Adipocyte (in vitro differentiated cells): Measurements from ENCODE around the gene HABP2.

ENCODE experiments used
- DNase-seq: peaks from one replicate; pipeline ENCODE4 v3.0.0-alpha.2; 2015; ENCODE audit warnings: low read depth
- H3K27me3 ChIP-seq: replicated peaks from 2 replicates; pipeline ENCODE4 v1.7.0; 2013; ENCODE audit warnings: mild to moderate bottlenecking, low read length, moderate library complexity; ENCODE audit not compliant: control insufficient read depth, insufficient read depth
- H3K36me3 ChIP-seq: 2 replicates; pipeline ENCODE4 v1.7.0; 2013; ENCODE audit warnings: low read length, mild to moderate bottlenecking, moderate library complexity; ENCODE audit not compliant: control insufficient read depth, insufficient read depth, severe bottlenecking
- H3K4me1 ChIP-seq: 2 replicates; pipeline ENCODE4 v1.7.0; 2013; ENCODE audit warnings: mild to moderate bottlenecking, low read length, moderate library complexity; ENCODE audit not compliant: control insufficient read depth, insufficient read depth
- H3K4me3 ChIP-seq: 2 replicates; pipeline ENCODE4 v1.7.0; 2013; ENCODE audit warnings: mild to moderate bottlenecking, low read length, moderate library complexity
- H3K9ac ChIP-seq: 2 replicates; pipeline ENCODE4 v1.7.0; 2013; ENCODE audit warnings: mild to moderate bottlenecking, low read length, moderate library complexity
- H3K9me3 ChIP-seq: 2 replicates; pipeline ENCODE4 v1.7.0; 2013; ENCODE audit warnings: mild to moderate bottlenecking, low read length, moderate library complexity; ENCODE audit not compliant: control insufficient read depth

The HABP2 gene

DNA sequence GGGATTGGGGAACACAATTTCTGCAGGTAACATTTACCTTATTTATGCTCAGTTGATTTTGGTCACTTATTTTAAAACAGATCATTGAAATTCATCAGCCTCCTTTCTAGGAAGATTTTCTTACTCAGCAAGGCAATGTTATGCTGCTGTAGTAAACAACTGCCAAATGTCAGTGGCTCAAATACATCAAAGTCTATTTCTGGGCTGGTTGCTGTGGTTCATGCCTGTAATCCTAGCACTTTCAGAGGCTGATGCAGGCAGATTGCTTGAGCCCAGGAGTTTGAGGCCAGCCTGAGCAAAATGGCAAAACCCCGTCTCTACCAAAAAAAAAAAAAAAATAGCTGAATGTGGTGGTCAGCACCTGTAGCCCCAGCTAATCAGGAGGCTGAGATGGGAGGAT, 25.9 kb downstream of the HABP2 start:
- no peak overlapping the region for H3K9ac ChIP-seq
- no peaks in the 10 kb centered on the region for H3K36me3 ChIP-seq
- H3K9me3 ChIP-seq = no peaks in the 10 kb centered on the region
- peaks cover 61% of the 10 kb centered on the region for H3K27me3 ChIP-seq
- no peak for DNase-seq
- no peaks in the 10 kb centered on the region for H3K4me1 ChIP-seq
- no peak overlapping the region for H3K4me3 ChIP-seq

DNA sequence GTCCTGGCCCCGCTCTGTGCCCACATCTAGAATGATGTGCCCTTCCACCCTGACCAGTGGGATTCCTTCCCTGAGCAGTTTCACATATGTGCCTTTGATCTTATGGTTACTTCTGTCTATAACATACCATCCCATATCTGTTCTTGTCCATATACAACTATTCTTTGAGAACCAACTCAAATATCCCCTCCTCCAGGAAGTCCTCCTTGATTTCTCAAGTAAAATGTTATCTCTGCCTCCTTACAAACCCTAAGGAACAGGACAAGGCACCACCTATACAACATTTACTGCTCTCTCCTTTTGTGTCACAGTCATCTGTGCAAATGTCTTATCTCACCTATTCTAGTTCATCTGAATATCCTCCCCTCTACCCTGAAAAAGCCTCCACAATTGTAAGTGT, 28.2 kb downstream of the HABP2 start:
- DNase-seq = no peak
- H3K9me3 ChIP-seq = no peaks in the 10 kb centered on the region
- H3K9ac ChIP-seq = no peak overlapping the region
- H3K36me3 ChIP-seq = no peaks in the 10 kb centered on the region
- H3K4me1 ChIP-seq = no peaks in the 10 kb centered on the region
- H3K27me3 ChIP-seq = peaks cover 59% of the 10 kb centered on the region
- no peak overlapping the region for H3K4me3 ChIP-seq

DNA sequence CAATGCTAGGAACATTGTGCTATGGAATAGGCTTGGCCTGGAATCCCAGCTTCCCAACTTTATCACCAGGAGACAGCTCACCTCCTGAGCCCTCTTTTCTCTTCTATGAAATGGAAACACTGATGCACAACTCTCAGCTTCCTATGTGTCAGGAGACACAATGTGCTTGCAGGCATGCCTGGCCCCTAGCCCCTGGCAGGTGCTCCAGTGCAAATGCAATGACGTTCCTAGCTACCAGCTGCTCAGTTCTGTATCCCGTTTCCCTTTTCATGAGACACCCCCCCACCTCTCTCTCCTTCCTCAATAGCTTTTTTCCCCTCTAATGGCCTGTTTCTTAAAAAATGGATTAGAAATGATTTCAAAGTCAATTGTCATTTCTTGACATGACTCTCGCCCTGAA, 30.7 kb downstream of the HABP2 start:
- no peaks in the 10 kb centered on the region for H3K36me3 ChIP-seq
- H3K4me1 ChIP-seq = no peaks in the 10 kb centered on the region
- H3K9me3 ChIP-seq = no peaks in the 10 kb centered on the region
- H3K27me3 ChIP-seq = peaks cover 45% of the 10 kb centered on the region
- H3K4me3 ChIP-seq = no peak overlapping the region
- DNase-seq = no peak
- no peak overlapping the region for H3K9ac ChIP-seq

DNA sequence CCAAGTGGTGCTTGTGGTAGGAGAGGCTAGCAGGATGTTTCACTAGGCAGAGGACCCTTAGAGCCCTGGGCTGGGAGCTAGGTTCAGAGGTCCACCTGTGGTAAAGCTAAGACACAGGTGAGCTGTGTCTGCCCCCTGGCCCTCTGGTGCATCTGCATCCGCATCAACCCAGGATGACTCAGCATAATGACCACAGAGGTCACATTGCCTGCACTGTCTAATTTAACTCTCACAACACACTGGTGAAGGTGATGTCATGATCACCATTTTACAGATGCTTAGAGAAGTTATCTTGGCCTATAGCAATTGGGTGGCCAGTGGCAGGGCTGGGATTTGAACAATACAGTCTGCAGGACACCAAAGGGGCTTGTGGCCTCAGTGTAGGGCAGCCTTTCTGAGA, 33.1 kb downstream of the HABP2 start:
- Histone ChIP-seq H3K4me1 (no peaks in the 10 kb centered on the region), H3K27me3 (peaks cover 49% of the 10 kb centered on the region), H3K9me3 (no peaks in the 10 kb centered on the region), H3K4me3 (no peak overlapping the region), H3K9ac (no peak overlapping the region), H3K36me3 (no peaks in the 10 kb centered on the region)
- DNase-seq = no peak

DNA sequence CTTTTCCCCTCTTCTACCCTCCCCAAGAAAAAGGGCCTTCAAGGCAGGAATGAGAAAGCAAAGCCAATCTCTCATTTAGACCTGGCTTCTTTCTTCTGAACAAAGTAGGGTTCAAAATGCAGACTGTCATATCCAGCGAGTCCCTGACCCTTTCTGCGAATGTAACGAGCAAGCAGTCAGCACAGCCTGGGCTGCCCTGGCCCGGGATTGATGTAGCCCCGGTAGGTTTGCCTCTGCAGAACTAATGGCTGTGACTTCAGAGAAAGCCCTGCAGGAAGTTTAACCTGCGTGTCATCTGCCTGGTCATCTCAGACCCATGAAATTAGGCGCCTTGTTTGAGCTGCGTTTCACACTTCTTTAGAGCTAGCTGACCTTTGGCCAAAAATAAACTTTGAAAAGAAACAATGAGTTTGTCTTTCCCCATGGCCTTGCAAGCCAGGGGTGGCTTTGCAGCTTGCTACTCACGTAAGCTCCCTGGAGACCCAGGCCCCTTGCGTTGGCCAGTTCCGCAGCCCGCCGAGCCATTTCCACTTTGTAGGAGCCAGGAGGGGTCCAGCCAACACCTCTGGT, 36.4 kb downstream of the HABP2 start:
- Histone ChIP-seq H3K4me3 (no peak overlapping the region), H3K27me3 (peaks cover 43% of the 10 kb centered on the region), H3K4me1 (no peaks in the 10 kb centered on the region), H3K36me3 (no peaks in the 10 kb centered on the region), H3K9me3 (no peaks in the 10 kb centered on the region), H3K9ac (no peak overlapping the region)
- no peak for DNase-seq

DNA sequence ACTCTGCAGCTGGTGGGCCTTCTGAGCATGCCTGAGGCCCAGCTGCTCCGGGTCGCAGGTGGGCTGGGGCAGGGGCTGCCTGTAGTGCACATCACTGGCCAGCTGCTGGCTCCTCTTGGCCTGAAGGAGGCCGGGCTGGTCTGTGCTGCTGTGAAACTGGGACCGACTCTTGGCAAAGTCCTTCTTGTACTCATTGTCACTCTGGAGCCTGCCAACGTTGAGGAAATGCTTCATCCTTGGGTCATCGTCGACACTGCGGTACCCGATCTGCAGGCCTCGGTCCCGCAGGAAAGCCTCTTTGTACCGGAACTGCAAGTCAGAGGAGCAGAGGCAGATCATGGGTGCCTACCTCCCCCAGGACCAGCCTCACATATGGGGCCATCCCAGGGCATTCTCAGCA, 37.7 kb downstream of the HABP2 start:
- DNase-seq = no peak
- no peak overlapping the region for H3K9ac ChIP-seq
- H3K4me3 ChIP-seq = no peak overlapping the region
- H3K27me3 ChIP-seq = peaks cover 50% of the 10 kb centered on the region
- H3K9me3 ChIP-seq = no peaks in the 10 kb centered on the region
- H3K36me3 ChIP-seq = no peaks in the 10 kb centered on the region
- no peaks in the 10 kb centered on the region for H3K4me1 ChIP-seq

DNA sequence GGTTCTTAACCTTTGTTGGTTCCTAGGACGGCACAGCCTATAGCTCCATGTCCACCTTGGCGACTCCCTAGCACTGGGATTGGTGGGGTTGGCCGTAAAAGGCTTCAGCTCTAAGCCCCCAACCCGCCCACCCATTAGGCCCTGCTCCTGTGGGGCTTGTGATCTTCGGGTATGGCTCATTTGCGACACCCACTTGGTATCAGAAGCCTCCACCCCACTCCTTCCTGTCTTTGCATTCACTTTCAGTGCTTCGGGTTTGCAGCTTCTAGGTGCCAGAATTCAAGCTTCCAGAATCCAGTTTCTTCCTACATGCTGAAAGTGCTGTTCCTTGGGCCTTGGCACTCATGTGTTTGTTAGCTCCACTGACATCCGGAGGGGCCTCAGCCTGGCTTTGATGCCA, 39.5 kb downstream of the HABP2 start:
- Histone ChIP-seq H3K9me3 (peaks cover 6% of the 10 kb centered on the region), H3K4me1 (no peaks in the 10 kb centered on the region), H3K4me3 (no peak overlapping the region), H3K36me3 (no peaks in the 10 kb centered on the region), H3K9ac (no peak overlapping the region), H3K27me3 (peaks cover 63% of the 10 kb centered on the region)
- DNase-seq = no peak

DNA sequence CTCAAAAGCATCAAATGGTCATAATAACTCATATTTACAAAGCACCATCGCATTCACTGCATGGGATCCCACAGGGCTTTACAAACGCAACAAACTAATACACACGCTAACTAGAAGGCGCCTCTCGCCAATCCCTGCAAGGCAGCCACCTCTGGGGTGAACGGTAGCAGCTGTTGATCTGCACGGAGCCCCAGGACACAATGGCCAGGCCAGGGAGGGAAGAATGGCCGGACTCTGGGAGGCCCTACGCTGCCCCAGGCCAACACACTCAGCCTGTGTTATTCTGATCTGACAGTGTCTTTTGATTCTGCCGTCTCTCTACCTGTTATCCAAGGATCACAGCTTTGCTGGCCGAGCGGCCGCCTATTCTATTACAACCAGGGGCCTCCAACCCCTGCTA, 41.8 kb downstream of the HABP2 start:
- peaks cover 57% of the 10 kb centered on the region for H3K27me3 ChIP-seq
- peaks cover 27% of the 10 kb centered on the region for H3K9me3 ChIP-seq
- H3K4me3 ChIP-seq = no peak overlapping the region
- H3K4me1 ChIP-seq = no peaks in the 10 kb centered on the region
- no peak for DNase-seq
- no peak overlapping the region for H3K9ac ChIP-seq
- no peaks in the 10 kb centered on the region for H3K36me3 ChIP-seq

DNA sequence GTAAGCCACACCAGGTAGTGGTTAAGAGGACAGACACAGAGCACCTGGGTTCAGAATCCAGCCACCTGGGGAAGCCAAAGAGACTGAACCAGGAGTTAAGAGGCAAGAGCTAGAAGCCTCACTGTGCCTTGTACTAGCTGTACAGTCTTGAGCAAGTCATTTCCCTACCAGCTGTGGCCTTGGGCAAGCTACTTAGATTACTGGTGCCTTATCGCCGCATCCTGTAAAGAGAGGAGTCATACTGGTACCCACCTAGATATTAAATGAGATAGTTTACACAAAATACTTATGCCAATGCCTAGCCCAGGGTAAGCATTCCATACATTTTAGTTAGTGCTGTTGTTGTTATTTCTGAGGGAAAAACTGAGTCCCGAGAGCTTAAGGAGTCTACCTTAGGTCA, 47.7 kb downstream of the HABP2 start:
- DNase-seq = no peak
- H3K9ac ChIP-seq = no peak overlapping the region
- H3K4me1 ChIP-seq = no peaks in the 10 kb centered on the region

DNA sequence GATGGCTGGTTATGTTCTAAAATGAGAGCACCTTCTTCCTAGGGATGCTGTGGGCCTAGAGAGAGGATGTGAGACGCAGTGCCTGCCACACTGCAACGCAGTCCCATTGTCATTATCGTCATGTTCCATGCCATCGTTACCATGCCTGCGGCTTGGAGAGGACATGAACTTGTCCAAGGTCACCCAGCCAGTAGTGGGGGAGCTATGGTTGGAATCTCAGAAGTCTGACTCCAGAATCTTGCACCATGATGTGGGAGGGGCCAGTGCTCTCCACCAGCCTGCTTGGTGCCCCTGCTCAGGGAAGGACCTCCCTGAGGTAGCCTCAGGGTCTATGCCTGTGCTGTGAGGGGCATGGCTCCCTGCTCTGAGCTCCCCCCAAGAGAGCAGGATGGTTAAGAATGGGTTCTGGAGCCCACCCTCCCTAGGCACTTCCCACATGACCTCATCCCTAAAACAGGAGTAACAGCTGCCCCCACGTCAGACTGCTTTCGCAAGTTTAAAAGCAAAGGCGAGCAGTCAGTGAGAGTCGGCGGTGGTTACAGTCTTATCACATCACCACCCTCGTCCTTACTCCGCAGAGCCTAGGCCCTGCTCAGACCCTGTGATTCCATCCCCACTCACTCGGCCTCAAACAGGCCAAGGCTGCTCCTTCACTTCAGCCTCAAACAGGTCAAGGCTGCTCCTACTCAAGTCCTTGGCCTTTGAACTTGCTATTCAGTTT, 50.4 kb downstream of the HABP2 start:
- Histone ChIP-seq H3K9ac (no peak overlapping the region), H3K36me3 (no peaks in the 10 kb centered on the region), H3K4me3 (no peak overlapping the region), H3K4me1 (no peaks in the 10 kb centered on the region), H3K9me3 (peaks cover 47% of the 10 kb centered on the region), H3K27me3 (peaks cover 20% of the 10 kb centered on the region)
- DNase-seq = no peak

More for the DNA sequence above, 47.7 kb downstream of the HABP2 start:
- peak overlapping the region; percentile 7 for H3K4me3 ChIP-seq
- H3K9me3 ChIP-seq = peaks cover 59% of the 10 kb centered on the region
- H3K36me3 ChIP-seq = no peaks in the 10 kb centered on the region
- H3K27me3 ChIP-seq = peaks cover 26% of the 10 kb centered on the region

DNA sequence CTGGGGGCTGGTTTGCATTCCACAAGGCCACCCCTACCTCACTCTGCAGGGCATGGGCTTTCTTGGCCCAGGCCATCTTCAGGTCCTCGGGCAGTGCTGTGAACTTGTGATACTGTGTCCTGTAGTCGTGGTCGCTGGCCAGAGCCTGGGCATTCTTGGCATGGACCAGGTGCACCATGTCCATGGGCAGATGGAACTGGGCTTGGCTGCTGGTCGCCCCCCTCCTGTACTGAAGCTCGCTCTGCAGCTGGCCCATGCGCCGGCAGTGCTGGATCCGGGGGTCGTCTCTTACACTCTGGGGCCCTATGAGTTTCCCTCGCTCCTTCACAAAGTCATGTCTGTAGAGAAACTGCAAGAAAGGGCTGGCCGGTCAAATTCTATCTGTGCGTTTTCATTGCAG, 51.7 kb downstream of the HABP2 start:
- DNase-seq = no peak
- Histone ChIP-seq H3K4me3 (no peak overlapping the region), H3K4me1 (no peaks in the 10 kb centered on the region), H3K9ac (no peak overlapping the region), H3K36me3 (no peaks in the 10 kb centered on the region), H3K9me3 (peaks cover 34% of the 10 kb centered on the region), H3K27me3 (peaks cover 21% of the 10 kb centered on the region)
